ENCODE results near the gene KCNQ1. TPM values are rescaled to one million over a fixed set of nuclear protein-coding genes. Genes with fewer than 3 reads are reported as not detected.

Gene KCNQ1
- total RNA-seq, 1 experiment from 2014 or later: 2.3 TPM

- H3K23ac ChIP-seq (ENCODE audit: insufficient read length, low read depth, low read length): no peak overlapping the region
- TF ChIP-seq, protein P1, sequence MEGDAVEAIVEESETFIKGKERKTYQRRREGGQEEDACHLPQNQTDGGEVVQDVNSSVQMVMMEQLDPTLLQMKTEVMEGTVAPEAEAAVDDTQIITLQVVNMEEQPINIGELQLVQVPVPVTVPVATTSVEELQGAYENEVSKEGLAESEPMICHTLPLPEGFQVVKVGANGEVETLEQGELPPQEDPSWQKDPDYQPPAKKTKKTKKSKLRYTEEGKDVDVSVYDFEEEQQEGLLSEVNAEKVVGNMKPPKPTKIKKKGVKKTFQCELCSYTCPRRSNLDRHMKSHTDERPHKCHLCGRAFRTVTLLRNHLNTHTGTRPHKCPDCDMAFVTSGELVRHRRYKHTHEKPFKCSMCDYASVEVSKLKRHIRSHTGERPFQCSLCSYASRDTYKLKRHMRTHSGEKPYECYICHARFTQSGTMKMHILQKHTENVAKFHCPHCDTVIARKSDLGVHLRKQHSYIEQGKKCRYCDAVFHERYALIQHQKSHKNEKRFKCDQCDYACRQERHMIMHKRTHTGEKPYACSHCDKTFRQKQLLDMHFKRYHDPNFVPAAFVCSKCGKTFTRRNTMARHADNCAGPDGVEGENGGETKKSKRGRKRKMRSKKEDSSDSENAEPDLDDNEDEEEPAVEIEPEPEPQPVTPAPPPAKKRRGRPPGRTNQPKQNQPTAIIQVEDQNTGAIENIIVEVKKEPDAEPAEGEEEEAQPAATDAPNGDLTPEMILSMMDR (conservative IDR thresholded peaks at IDR 0.05): no peak
- no CpG with 5 or more reads among the region's 12 CpGs for WGBS (ENCODE audit: extremely low coverage, insufficient read length, low lambda C conversion rate)
- no peak overlapping the region for H3K9ac ChIP-seq (ENCODE audit: extremely low read depth, insufficient read length, low read length)
- H3K4ac ChIP-seq (ENCODE audit: low read depth, low read length): no peak overlapping the region
- no peaks in the 10 kb centered on the region for H3K9me3 ChIP-seq (ENCODE audit: control insufficient read depth, low read depth, low read length)
- no peak overlapping the region for H4K91ac ChIP-seq (ENCODE audit: insufficient read length, low read depth, low read length)
- H4K5ac ChIP-seq (ENCODE audit: insufficient read length, low read depth, low read length): no peak overlapping the region
- H3K14ac ChIP-seq (ENCODE audit: insufficient read depth, low read length): no peak overlapping the region
- H3K27me3 ChIP-seq (ENCODE audit: insufficient read depth, low read length): no peaks in the 10 kb centered on the region; the same call in 1 of the 2 replicates
- no peaks in the 10 kb centered on the region for H4K20me1 ChIP-seq (ENCODE audit: control insufficient read depth, insufficient read depth, insufficient read length)
- no peaks in the 10 kb centered on the region for H3K79me1 ChIP-seq (ENCODE audit: insufficient read depth, low read depth, low read length, poor library complexity, severe bottlenecking)
- Mint-ChIP-seq H3K27me3 (ENCODE audit: low read depth) (peaks cover 85% of the 10 kb centered on the region), H3K36me3 (ENCODE audit: insufficient read depth in 1 of 3, low read depth in 3 of 3) (peaks cover 16 to 32% (median 25%) of the 10 kb centered on the region in 3 experiments), H3K4me3 (no peak overlapping the region), H3K27ac (no peak overlapping the region), H3K4me1 (peaks cover 18% of the 10 kb centered on the region in 2 experiments), H3K9me3 (peaks cover 31 to 33% of the 10 kb centered on the region in 2 experiments)
- H3K18ac ChIP-seq (ENCODE audit: insufficient read length, low read depth, low read length): no peak overlapping the region
- no peak overlapping the region for H2BK5ac ChIP-seq (ENCODE audit: insufficient read length, low read length)
- H3K4me1 ChIP-seq (ENCODE audit: insufficient read depth, low read length): peaks cover 3% of the 10 kb centered on the region; the same call in 1 of the 2 replicates
- H2BK20ac ChIP-seq (ENCODE audit: low read depth, low read length, poor library complexity, severe bottlenecking): no peak overlapping the region
- no peak overlapping the region for H4K8ac ChIP-seq (replicated peaks; ENCODE audit: insufficient read length, low read depth, low read length)
- DNase-seq: no peak
- H3K56ac ChIP-seq (ENCODE audit: insufficient read length, low read depth, low read length): no peak overlapping the region
- no peak overlapping the region for H3T11ph ChIP-seq (ENCODE audit: low read length)
- H2AFZ ChIP-seq (ENCODE audit: low read length): no peak overlapping the region
- no peak overlapping the region for H2BK120ac ChIP-seq (ENCODE audit: low read depth, low read length, poor library complexity, severe bottlenecking)
- no peak overlapping the region for H3K4me2 ChIP-seq (ENCODE audit: insufficient read depth, insufficient read length, low read length)
- H2AK5ac ChIP-seq (ENCODE audit: insufficient read length, low read length): no peak overlapping the region
- no peak overlapping the region for H2BK15ac ChIP-seq (ENCODE audit: low read depth, low read length)
- no peak overlapping the region for H3K27ac ChIP-seq (ENCODE audit: insufficient read length, low read depth, low read length)
- H3K23me2 ChIP-seq (ENCODE audit: insufficient read length, low read depth, low read length, poor library complexity, severe bottlenecking): no peaks in the 10 kb centered on the region
- H3K79me2 ChIP-seq (ENCODE audit: insufficient read depth, low read length): no peaks in the 10 kb centered on the region
- H2BK12ac ChIP-seq (ENCODE audit: insufficient read length, low read depth, low read length): no peak overlapping the region
Observed at GRCh38 chr11:2827256-2827655, 382.4 kb downstream of the KCNQ1 start.

Measured in H9 (cell line).